GM21447 (cell line): Measurements from ENCODE around the gene SPSB3.
"Not testable (repeated sequence)": the region's sequence is repeated elsewhere in the genome, so short reads cannot be mapped to it uniquely, and the experiment has no call there.

Experiments used
- ATAC-seq: cut with Tn5 transposase; IDR thresholded peaks from one replicate; pipeline ENCODE4 v1.9.1; 2021; ENCODE audit not compliant: unreplicated experiment

Gene SPSB3

GRCh38 chr16:1744338-1744840, 38.0 kb downstream of the SPSB3 start:
- ATAC-seq, result no peak

DNA sequence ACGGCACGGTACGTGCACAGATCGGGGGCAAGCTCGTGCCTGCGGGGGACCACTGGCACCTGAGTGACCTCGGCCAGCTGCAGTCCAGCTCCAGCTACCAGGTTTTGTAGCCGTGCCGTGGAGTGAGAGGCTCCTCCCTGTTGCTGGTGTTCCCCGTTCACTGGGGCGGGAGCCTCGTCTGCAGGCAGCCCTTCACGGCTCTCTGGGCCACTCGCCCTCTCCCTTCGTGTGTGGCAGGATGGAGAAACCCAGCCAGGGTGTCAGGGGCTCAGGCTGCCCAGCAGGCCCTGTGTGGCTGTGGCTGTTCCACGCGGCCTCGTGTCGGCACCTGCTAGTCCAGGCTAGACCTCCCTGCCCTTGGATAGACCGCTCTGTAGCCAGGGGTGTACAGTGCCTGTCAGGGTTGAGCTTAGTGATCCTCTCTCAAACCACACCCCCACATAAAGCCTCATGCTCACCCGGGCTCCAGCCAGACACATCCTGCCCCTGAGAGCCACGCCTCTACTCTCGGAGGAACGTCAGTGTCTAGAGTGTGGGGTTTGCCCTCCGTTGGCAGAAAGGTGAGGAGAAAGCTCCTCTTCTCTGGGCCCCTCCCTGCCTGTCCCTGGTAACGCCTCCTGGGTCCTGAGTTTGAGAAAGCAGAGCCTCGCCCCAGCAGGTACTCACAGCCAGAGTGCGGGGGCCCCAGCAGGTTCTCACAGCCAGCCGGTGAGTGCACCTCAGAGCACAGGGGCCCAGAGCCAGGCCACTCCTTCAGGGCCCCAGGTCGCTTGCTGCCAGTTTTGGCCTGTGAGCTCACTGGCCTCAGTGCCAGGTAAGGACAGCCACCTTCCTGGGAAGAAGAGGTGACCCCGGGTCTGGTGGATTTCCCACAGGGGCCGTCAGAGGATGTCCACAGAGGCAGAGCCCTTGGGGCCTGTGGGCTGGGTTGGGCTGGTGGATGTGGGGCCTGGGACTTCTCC, 38.7 kb downstream of the SPSB3 start:
- no peak for ATAC-seq

DNA sequence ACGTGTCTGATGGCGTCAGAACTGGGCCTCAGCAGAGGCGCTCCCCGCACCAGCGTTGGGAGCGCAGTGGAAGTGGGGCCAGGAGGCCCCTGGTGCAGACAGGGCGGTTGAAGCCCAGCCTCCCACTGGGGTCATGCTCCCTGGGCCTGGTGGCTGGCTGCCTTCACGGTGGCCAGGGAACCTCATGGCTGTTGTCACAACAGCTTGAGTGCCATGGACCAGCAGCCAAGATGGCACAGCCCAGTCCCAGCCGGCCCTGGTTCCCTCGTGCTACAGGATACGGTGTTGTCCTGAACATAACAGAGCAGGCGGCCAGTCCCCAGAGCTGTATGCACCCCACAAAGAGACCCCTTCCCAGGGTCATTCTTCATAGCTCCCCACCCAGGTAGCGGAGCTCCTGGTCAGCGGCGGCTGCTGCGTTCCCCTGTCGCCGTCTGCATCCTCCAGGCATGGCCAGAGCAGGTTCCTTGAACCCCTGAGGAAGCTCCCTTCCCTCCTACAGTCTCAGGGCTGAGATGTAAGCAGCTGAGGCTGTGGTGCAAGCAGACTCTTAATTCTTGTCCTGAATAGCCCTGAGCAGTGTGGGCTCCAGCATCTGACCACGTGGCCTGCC, 40.7 kb downstream of the SPSB3 start:
- no peak for ATAC-seq

DNA sequence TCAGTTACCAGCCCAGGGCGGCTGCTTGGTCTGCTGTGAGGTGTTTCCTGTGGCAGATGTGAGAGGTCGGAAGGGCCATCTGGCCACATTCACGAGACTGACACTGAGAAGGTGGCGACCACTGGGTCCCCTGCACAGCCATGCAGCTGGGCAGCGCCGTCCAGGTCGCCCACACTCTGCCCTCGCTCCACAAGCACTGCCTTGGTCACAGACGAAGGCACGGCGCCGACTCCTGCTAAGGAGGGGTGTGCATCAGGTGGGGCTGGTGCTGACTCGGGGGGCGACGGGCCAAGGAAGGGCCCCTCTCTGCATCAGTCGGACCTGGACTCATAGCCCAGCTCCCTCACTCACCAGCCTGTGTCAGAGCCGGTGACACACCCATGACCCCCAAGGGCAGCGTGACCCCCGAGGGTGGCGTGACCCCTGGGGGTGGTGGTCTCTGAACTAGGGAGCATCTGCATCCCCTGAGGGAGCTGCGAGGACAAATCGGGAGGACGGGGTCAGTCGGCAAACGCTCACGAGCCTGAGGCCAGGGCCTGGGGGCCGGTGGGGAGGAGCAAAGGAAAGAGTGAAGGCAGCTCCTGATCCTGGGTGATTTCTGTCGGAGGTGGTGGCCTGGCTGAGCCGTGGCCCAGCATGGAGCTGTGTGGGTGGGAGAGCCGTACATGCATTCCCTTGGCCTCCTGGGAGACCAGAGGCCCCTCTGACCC, 41.4 kb downstream of the SPSB3 start:
- ATAC-seq, result no peak

GRCh38 chr16:1740234-1740633, 42.1 kb downstream of the SPSB3 start:
- no peak for ATAC-seq

- ATAC-seq, result no peak
Observed at GRCh38 chr16:1734816-1735215, 47.6 kb downstream of the SPSB3 start.

- no peak for ATAC-seq
Observed at GRCh38 chr16:1734123-1734522, 48.2 kb downstream of the SPSB3 start.

GRCh38 chr16:1732551-1732987, 49.8 kb downstream of the SPSB3 start:
- not testable (repeated sequence) for ATAC-seq

DNA sequence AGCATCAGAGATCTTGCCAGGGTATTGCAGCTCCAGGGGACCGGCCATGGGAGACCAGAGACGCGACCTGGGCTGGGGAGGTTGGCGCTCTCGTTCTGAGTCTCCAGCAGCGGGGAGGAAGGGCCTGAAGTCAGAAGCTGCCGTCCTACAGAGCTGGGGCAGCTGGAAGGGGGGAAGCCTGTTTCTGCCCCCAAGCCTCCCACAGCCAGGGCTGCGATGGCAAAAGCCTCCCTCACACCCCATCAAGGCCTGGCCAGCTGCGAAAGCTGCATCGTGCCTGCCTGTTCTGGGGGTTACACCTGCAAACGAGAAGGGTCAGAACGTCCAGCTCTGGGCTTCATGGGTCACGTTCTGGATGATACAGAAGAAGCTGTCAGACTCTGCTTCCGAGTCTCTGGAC, 50.3 kb downstream of the SPSB3 start:
- no peak for ATAC-seq

DNA sequence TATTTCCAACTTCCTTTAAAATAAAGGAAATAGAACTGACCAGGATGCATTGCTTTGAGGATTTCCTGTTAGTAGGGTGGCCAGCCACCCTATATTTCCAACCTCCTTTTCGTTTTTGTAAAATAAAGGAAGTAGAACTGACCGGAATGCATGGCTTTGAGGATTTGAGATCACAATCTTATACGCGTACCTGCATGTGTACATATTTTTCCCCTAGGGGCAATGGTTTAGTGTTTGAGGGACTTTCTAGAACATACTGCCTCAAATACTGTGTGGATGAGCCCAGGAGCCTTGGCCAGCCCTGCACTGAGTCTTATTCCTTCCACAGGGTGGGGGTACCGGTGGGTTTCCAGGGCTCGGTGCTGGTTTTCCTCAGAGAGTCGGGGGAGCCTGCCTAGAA, 50.8 kb downstream of the SPSB3 start:
- ATAC-seq, result no peak

- ATAC-seq, result no peak
Observed at GRCh38 chr16:1731073-1731472, 51.3 kb downstream of the SPSB3 start.

- ATAC-seq, result no peak
Observed at GRCh38 chr16:1729445-1729844, 52.9 kb downstream of the SPSB3 start.

DNA sequence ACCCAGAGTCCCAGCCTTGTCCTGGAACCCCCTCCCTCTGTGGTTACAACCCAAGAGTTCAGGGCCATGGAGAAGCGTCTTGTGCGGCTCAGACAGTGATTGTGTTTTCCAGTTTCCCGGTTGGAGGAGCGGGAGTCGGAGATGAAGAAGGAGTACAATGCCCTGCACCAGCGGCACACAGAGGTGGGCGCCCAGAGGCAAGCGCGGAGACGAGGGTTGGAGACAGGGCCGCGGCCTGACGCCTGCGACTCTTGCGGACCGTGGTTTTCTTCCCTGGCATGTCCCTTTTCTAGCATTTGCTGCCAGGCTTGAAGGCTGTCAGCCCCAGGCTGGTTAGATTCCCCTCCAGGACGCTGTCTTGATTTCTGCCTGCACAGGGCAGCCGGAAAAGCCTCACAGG, 53.3 kb downstream of the SPSB3 start:
- no peak for ATAC-seq

DNA sequence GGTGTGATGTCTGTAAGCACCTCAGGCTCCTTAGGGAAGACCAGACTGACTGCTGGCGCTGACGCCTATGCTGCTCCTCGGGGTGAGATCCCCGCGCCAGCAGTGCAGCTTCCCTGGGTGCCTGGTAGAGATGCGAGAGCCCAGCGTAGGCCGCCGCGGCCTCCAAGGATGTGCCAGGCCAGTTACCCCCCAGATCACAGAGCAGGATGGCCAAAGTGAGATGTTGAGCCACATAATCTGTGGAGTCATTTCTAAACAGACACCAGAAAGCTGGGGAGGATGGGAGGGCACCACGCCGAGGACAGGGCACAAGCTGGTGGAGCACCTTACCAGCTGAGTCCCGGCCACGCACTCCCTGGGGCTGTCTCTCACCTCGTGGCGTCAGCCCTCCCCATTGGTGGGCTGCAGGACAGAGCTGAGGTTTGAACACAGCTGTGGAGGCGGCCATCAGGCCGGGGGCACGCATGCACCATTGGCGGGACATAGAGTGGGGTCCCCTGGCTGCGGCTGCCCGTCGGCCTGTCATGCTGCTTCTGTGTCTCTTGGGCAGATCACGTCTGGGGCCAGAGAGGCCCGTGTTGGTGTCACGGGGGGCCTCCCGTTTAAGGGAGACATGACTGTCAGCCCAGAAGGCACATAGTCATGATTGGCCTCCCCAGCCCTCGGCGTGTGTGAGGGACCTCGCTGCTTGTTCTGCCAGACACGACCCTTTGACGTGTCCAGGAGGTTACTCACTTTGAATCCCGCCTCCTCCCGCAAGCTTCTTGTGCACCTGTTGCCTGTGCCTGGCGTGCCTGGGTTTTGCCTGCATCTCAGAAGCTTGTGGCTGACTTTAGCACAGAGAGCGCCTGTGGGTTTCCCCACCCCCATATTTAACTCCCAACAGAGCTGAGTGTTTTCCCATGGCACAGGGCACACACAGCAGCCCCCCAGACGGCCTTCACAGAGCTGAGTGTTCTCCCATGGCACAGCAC, 54.4 kb downstream of the SPSB3 start:
- no peak for ATAC-seq
